NCI-H526 treated with DMSO at 0.1 percent for 48 hours (cell line): Measurements from ENCODE around the gene TMEFF1.
A peak's percentile ranks its signal among the peaks of the same experiment; 100 is the strongest.

Experiments
- DNase-seq: peaks from one replicate; lab custom pipeline; 2025; lab: John Stamatoyannopoulos, UW

The TMEFF1 gene

GRCh38 chr9:100448266-100448665, 24.7 kb upstream of the TMEFF1 start:
- no peak for DNase-seq

- DNase-seq, result no peak
These were observed 23.5 kb upstream of the TMEFF1 start for GRCh38 chr9:100449420-100449819.

GRCh38 chr9:100452894-100453293, 20.1 kb upstream of the TMEFF1 start:
- no peak for DNase-seq

GRCh38 chr9:100455470-100455869, 17.5 kb upstream of the TMEFF1 start:
- DNase-seq, result no peak

GRCh38 chr9:100457517-100457916, 15.4 kb upstream of the TMEFF1 start:
- no peak for DNase-seq

- DNase-seq, result no peak
These were observed 13.0 kb upstream of the TMEFF1 start for GRCh38 chr9:100459963-100460362.

- DNase-seq, result no peak
These were observed 7.7 kb upstream of the TMEFF1 start for GRCh38 chr9:100465274-100465673.

- peak; percentile 5 for DNase-seq
These were observed 7.2 kb upstream of the TMEFF1 start for GRCh38 chr9:100465761-100466160.

- DNase-seq, result no peak
These were observed 6.6 kb upstream of the TMEFF1 start for GRCh38 chr9:100466171-100466828.

GRCh38 chr9:100466829-100467221, 6.1 kb upstream of the TMEFF1 start:
- DNase-seq, result no peak

GRCh38 chr9:100468041-100468440, 4.9 kb upstream of the TMEFF1 start:
- DNase-seq, result no peak

GRCh38 chr9:100472268-100472667, 681 bp upstream of the TMEFF1 start:
- no peak for DNase-seq

- DNase-seq, result no peak
These were observed 530 bp downstream of the TMEFF1 start for GRCh38 chr9:100473276-100474081.

GRCh38 chr9:100474082-100474923, 1.4 kb downstream of the TMEFF1 start:
- DNase-seq, result no peak

- DNase-seq, result no peak
These were observed 2.0 kb downstream of the TMEFF1 start for GRCh38 chr9:100474924-100475276.

- DNase-seq, result no peak
These were observed 4.3 kb downstream of the TMEFF1 start for GRCh38 chr9:100477241-100477640.

- DNase-seq, result no peak
These were observed 5.2 kb downstream of the TMEFF1 start for GRCh38 chr9:100478192-100478591.

- no peak for DNase-seq
These were observed 6.9 kb downstream of the TMEFF1 start for GRCh38 chr9:100479820-100480219.

- no peak for DNase-seq
These were observed 12.2 kb downstream of the TMEFF1 start for GRCh38 chr9:100485196-100485595.

GRCh38 chr9:100486479-100487176, 13.7 kb downstream of the TMEFF1 start:
- no peak for DNase-seq

- no peak for DNase-seq
These were observed 15.2 kb downstream of the TMEFF1 start for GRCh38 chr9:100488177-100488576.

GRCh38 chr9:100489836-100490235, 16.9 kb downstream of the TMEFF1 start:
- no peak for DNase-seq
